Colonic mucosa (tissue), 4 donors: ENCODE measurements around the gene ERCC4. TPM values are rescaled to one million over a fixed set of nuclear protein-coding genes. Genes with fewer than 3 reads are reported as not detected.

Experiments used
- DNase-seq: peaks from one replicate; pipeline ENCODE4 v3.0.0-alpha.2; 2020
- H3K27ac ChIP-seq: fragments of 200-600 bp; one replicate; pipeline ENCODE4 v1.8.0; 2021
- H3K27me3 ChIP-seq: fragments of 200-600 bp; one replicate; pipeline ENCODE4 v1.8.0; 2021
- H3K36me3 ChIP-seq: fragments of 200-600 bp; one replicate; pipeline ENCODE4 v1.8.0; 2021
- H3K4me1 ChIP-seq: fragments of 200-600 bp; one replicate; pipeline ENCODE4 v1.8.0; 2021; ENCODE audit warnings: mild to moderate bottlenecking
- H3K4me3 ChIP-seq: fragments of 200-600 bp; one replicate; pipeline ENCODE4 v1.8.0; 2021
- H3K9ac ChIP-seq, 2 donors: one replicate each; pipeline ENCODE4 v1.7.0; 2013; ENCODE audit warnings: control low read depth in 2 of 2, low read depth in 2 of 2, low read length in 2 of 2
- H3K9me3 ChIP-seq: fragments of 200-600 bp; one replicate; pipeline ENCODE4 v1.8.0; 2021
- intact Hi-C: fragments of 100-400 bp; cut with DNase I; formaldehyde crosslinking; loops from one replicate; pipeline ENCODE4 v1.14.1; 2022
- total RNA-seq, 2 donors: library from RNA; stranded (reverse); fragmentation: NEBNext Ultra II Directional in 1 of 2; extraction: Animal tissue kit (Norgen Biotek cat#: 25700) in 1 of 2; gene quantifications; one replicate each; pipeline ENCODE4 v1.2.1, GENCODE V29; 2021
- TF ChIP-seq, protein P1 (sequence below): fragments of 200-600 bp; IDR thresholded peaks from one replicate; pipeline ENCODE4 v1.8.0; 2022; ENCODE audit warnings: antibody characterized with exemption, mild to moderate bottlenecking
- donor health status: healthy.
- donor health status: DM: no; HTN: no; CAD: no.
- donor health status: DM: no; HTN: no; CAD: no.

Gene ERCC4
- total RNA-seq, 2 donors from 2014 or later = 8.0 to 9.7 TPM

- Histone ChIP-seq H3K4me1 (no peaks in the 10 kb centered on the region), H3K9me3 (no peaks in the 10 kb centered on the region), H3K36me3 (no peaks in the 10 kb centered on the region), H3K9ac (no peak overlapping the region), H3K27ac (no peak overlapping the region), H3K4me3 (no peak overlapping the region), H3K27me3 (no peaks in the 10 kb centered on the region)
- intact Hi-C loops = no loop called here
- DNase-seq = no peak
- TF ChIP-seq, protein P1, sequence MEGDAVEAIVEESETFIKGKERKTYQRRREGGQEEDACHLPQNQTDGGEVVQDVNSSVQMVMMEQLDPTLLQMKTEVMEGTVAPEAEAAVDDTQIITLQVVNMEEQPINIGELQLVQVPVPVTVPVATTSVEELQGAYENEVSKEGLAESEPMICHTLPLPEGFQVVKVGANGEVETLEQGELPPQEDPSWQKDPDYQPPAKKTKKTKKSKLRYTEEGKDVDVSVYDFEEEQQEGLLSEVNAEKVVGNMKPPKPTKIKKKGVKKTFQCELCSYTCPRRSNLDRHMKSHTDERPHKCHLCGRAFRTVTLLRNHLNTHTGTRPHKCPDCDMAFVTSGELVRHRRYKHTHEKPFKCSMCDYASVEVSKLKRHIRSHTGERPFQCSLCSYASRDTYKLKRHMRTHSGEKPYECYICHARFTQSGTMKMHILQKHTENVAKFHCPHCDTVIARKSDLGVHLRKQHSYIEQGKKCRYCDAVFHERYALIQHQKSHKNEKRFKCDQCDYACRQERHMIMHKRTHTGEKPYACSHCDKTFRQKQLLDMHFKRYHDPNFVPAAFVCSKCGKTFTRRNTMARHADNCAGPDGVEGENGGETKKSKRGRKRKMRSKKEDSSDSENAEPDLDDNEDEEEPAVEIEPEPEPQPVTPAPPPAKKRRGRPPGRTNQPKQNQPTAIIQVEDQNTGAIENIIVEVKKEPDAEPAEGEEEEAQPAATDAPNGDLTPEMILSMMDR = no peak
Observed at GRCh38 chr16:13945744-13946485, 26.0 kb downstream of the ERCC4 start.

DNA sequence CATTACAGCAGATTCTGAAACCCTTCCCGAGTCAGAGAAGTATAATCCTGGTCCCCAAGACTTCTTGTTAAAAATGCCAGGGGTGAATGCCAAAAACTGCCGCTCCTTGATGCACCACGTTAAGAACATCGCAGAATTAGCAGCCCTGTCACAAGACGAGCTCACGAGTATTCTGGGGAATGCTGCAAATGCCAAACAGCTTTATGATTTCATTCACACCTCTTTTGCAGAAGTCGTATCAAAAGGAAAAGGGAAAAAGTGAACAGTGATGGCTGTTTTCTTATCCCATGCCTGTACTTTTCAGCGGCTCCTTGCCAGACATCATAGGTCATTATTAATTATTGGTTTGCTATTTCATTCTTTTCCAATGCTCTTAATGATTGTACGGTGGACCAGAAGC is 28.1 kb downstream of the ERCC4 start:
- no peaks in the 10 kb centered on the region for H3K36me3 ChIP-seq
- no peak overlapping the region for H3K4me3 ChIP-seq
- H3K27ac ChIP-seq = no peak overlapping the region
- intact Hi-C loops = no loop called here
- no peak overlapping the region for H3K9ac ChIP-seq
- no peaks in the 10 kb centered on the region for H3K9me3 ChIP-seq
- no peak for DNase-seq
- H3K27me3 ChIP-seq = no peaks in the 10 kb centered on the region
- TF ChIP-seq, protein P1 = no peak
- no peaks in the 10 kb centered on the region for H3K4me1 ChIP-seq

- Histone ChIP-seq H3K9ac (no peak overlapping the region), H3K4me1 (no peaks in the 10 kb centered on the region), H3K27me3 (no peaks in the 10 kb centered on the region), H3K36me3 (no peaks in the 10 kb centered on the region), H3K9me3 (no peaks in the 10 kb centered on the region), H3K27ac (no peak overlapping the region), H3K4me3 (no peak overlapping the region)
- no peak for DNase-seq
- TF ChIP-seq, protein P1 = no peak
- intact Hi-C loops = no loop called here
Observed at GRCh38 chr16:13950821-13951547, 31.0 kb downstream of the ERCC4 start.

- no peaks in the 10 kb centered on the region for H3K27me3 ChIP-seq
- TF ChIP-seq, protein P1 = no peak
- intact Hi-C loops = no loop called here
- H3K27ac ChIP-seq = no peak overlapping the region
- H3K4me1 ChIP-seq = no peaks in the 10 kb centered on the region
- no peaks in the 10 kb centered on the region for H3K36me3 ChIP-seq
- no peak overlapping the region for H3K9ac ChIP-seq
- H3K9me3 ChIP-seq = no peaks in the 10 kb centered on the region
- no peak for DNase-seq
- H3K4me3 ChIP-seq = no peak overlapping the region
Observed at GRCh38 chr16:13951611-13952010, 31.7 kb downstream of the ERCC4 start.

- intact Hi-C loops = no loop called here
- Histone ChIP-seq H3K9me3 (no peaks in the 10 kb centered on the region), H3K4me3 (no peak overlapping the region), H3K27me3 (no peaks in the 10 kb centered on the region), H3K4me1 (no peaks in the 10 kb centered on the region), H3K27ac (no peak overlapping the region), H3K36me3 (no peaks in the 10 kb centered on the region), H3K9ac (no peak overlapping the region)
- DNase-seq = no peak
- TF ChIP-seq, protein P1 = no peak
Observed at GRCh38 chr16:13953501-13953900, 33.5 kb downstream of the ERCC4 start.
